ENCODE measurements around the gene LSAMP.

The LSAMP gene

DNA sequence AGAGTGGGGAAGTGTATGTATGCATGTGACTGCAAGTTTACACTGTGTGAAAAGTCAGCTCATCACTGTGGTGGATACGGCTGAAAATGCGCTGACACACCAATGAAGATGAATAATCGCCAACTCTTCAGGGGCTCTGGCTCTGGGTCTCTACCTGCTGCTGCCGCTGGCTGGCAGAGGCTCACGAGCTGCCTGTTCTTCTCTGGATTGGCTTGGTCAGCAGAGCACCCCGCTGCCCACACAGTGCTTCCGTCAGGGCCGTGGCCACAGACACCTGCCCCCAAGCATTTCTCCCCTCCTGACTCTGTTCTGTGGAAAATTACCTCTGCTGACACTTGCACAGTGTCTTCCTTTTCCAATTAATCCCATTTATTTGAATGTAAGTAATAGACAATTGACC, 606.5 kb downstream of the LSAMP start:
- TF ChIP-seq, protein P1, sequence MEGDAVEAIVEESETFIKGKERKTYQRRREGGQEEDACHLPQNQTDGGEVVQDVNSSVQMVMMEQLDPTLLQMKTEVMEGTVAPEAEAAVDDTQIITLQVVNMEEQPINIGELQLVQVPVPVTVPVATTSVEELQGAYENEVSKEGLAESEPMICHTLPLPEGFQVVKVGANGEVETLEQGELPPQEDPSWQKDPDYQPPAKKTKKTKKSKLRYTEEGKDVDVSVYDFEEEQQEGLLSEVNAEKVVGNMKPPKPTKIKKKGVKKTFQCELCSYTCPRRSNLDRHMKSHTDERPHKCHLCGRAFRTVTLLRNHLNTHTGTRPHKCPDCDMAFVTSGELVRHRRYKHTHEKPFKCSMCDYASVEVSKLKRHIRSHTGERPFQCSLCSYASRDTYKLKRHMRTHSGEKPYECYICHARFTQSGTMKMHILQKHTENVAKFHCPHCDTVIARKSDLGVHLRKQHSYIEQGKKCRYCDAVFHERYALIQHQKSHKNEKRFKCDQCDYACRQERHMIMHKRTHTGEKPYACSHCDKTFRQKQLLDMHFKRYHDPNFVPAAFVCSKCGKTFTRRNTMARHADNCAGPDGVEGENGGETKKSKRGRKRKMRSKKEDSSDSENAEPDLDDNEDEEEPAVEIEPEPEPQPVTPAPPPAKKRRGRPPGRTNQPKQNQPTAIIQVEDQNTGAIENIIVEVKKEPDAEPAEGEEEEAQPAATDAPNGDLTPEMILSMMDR (IDR thresholded peaks at IDR 0.05; ENCODE audit: control insufficient read depth, insufficient read depth, low read depth, low read length, missing control alignments), result no peak
- no peak for DNase-seq (ENCODE audit: low read depth)
- H3K4me3 ChIP-seq (ENCODE audit: control insufficient read depth, low read depth, low read length), result no peak overlapping the region

DNA sequence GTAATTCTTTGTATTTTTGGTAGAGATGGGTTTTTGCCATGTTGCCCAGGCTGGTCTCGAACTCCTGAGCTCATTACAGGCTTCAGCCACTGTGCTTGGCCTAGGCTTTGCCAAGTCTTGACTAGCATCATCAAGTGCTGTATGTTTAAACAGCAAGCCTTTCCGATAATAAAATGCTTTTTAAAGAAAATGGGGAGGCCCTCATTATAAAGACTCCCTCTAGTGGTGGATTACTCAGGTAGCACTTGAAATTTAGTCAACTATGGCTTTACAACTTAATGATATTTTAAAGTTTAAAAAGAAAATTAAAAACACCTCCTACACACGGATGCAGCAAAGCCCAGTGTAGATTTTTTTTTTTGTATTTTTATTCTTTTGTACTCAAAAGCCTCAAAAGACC, 608.3 kb downstream of the LSAMP start:
- TF ChIP-seq, protein P1 (IDR thresholded peaks at IDR 0.05; ENCODE audit: control insufficient read depth, insufficient read depth, low read depth, low read length, missing control alignments), result peak; percentile 58

DNA sequence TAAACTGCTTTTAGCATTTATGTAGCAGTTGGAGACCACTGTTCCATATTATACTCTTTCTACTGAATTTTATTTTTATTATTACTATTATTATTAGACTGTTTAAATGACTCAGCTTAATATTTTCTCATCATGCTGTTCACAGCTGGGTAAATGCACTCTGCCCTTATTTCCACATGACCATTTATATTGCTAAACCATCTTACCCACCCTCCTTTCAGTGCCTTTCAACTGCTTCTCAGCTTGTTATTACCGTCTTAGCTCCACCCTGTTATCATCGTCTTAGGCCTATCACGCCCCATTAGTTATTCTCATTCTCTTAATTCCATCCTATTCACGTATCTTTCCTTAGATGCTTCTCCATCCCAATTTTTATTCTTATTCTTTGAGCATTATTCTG, 609.3 kb downstream of the LSAMP start:
- H3K4me3 ChIP-seq (ENCODE audit: control insufficient read depth, low read depth, low read length), result no peak overlapping the region
- TF ChIP-seq, protein P1 (IDR thresholded peaks at IDR 0.05; ENCODE audit: control insufficient read depth, insufficient read depth, low read depth, low read length, missing control alignments), result no peak
- DNase-seq (ENCODE audit: low read depth), result no peak

More for the DNA sequence above, 608.3 kb downstream of the LSAMP start:
- H3K4me3 ChIP-seq (ENCODE audit: control insufficient read depth, low read depth, low read length), result no peak overlapping the region
- DNase-seq (ENCODE audit: low read depth), result no peak

DNA sequence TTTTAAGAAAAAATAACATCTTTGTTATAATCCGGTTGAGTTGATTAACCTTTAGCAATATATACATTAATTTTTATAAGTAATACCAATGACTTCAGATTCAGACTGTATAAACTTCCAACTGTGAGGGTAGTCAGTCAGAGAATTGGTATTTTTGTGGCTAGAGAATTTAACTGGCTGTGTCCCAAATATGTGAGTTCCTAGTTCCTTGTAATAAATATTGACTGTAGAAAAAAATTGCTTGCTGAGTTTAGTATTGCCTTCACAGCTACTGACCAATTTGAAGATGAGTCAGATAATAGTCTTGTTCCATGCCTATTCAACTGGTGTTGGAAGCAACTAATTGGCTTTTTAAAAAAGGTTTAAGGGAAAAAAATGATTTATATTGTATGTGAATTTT, 611.2 kb downstream of the LSAMP start:
- TF ChIP-seq, protein P1 (IDR thresholded peaks at IDR 0.05; ENCODE audit: control insufficient read depth, insufficient read depth, low read depth, low read length, missing control alignments), result no peak
- no peak overlapping the region for H3K4me3 ChIP-seq (ENCODE audit: control insufficient read depth, low read depth, low read length)
- DNase-seq (ENCODE audit: low read depth), result peak; percentile 55

DNA sequence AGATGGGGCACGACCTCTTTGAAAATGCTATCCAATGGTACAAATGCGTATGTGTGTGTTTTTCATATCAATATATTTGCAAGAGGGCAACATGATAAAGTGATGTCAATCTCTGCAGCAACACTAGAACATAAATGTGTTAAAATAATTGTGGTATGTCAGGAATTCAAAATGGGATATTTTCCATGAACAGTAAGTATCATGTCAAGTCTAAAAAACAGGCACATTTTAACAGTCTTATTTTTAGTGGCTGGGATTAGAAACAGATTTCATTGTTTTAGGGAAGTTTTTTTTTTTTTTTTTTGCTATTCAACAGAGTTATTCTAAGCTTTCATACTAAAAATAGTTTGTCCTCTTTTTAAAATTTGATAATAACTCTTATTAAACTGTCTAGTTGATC, 612.2 kb downstream of the LSAMP start:
- DNase-seq (ENCODE audit: low read depth), result peak; percentile 27
- no peak overlapping the region for H3K4me3 ChIP-seq (ENCODE audit: control insufficient read depth, low read depth, low read length)
- TF ChIP-seq, protein P1 (IDR thresholded peaks at IDR 0.05; ENCODE audit: control insufficient read depth, insufficient read depth, low read depth, low read length, missing control alignments), result no peak

DNA sequence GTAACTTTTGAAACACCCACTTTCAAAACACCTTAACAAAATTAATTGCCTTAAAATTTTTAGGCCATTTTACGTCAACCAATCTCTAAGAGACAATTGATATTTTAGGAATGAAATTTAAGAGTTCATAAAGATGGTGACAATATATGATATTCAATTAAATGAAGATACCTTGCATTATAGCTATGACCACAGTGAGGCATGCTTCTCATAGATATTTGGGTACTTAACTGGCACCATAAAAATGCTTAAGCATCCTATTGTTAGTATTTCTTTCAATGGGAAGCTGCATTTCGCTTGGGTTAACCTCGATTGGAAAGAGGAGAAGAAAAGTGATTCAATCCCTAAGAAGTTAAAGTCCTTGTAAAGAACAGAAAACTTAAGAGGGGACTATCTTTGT, 613.0 kb downstream of the LSAMP start:
- no peak overlapping the region for H3K4me3 ChIP-seq (ENCODE audit: control insufficient read depth, low read depth, low read length)
- TF ChIP-seq, protein P1 (IDR thresholded peaks at IDR 0.05; ENCODE audit: control insufficient read depth, insufficient read depth, low read depth, low read length, missing control alignments), result no peak
- DNase-seq (ENCODE audit: low read depth), result no peak

DNA sequence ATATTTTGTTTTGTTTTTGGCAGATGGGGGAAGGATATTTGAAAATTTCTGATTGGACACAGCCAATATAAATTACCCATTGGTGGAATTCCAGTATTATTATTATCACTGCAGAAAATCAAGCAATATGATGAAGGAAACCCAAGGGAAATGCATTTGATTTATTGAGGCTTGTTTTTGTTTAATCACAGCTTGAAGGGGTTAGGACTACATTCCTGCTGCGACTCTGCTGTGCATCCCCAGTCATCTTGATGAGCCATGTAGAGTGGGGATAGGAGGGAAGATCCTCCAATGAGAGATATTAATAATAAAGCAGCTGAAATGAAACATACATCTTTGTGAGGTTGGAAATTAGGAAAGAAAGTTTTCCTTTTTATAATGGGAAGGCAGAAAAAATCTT, 613.4 kb downstream of the LSAMP start:
- no peak overlapping the region for H3K4me3 ChIP-seq (ENCODE audit: control insufficient read depth, low read depth, low read length)
- no peak for DNase-seq (ENCODE audit: low read depth)
- TF ChIP-seq, protein P1 (IDR thresholded peaks at IDR 0.05; ENCODE audit: control insufficient read depth, insufficient read depth, low read depth, low read length, missing control alignments), result no peak
